HG03097 (cell line): ENCODE measurements around the gene PTPN22.
A peak's percentile ranks its signal among the peaks of the same experiment; 100 is the strongest.
"Not testable (repeated sequence)": the region's sequence is repeated elsewhere in the genome, so short reads cannot be mapped to it uniquely, and the experiment has no call there.

Source experiments
- ATAC-seq: cut with Tn5 transposase; IDR thresholded peaks from one replicate; pipeline ENCODE4 v1.9.1; 2021; ENCODE audit not compliant: unreplicated experiment, low FRiP score

The PTPN22 gene

DNA sequence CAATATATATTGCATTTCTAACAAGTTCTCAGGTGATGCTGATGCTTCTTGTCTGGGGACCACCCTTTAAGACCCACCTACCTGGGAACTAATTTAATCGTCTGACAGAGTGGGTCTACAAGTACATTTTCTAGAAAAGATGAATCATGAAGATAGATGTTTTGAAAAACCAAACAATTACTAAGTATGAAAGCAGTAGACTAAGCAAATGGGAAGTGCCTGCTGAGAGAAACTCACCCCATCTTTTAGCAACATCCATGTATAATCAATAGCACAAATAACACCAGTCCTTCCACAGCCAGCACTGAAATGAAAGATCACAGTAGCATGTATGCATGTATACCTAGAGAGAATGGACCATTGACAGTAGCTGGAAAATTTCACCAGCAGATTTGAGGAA lies 17.3 kb downstream of the PTPN22 start:
- ATAC-seq: no peak

DNA sequence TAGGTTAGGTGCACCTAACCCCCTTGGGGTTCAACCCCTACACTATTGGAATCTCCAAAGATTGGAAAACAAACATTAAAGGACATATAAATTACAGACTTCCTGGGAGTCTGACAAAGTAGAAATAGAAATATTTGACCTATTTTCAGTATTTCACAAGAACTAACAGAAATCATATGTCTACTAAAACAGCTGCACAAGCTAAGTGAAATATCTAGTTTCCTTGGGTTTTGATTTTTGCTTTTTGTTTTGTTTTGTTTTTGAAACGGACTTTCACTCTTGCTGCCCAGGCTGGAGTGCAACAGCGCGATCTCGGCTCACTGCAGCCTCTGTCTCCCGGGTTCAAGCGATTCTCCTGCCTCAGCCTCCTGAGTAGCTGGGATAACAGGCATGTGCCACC lies 18.8 kb downstream of the PTPN22 start:
- not testable (repeated sequence) for ATAC-seq

DNA sequence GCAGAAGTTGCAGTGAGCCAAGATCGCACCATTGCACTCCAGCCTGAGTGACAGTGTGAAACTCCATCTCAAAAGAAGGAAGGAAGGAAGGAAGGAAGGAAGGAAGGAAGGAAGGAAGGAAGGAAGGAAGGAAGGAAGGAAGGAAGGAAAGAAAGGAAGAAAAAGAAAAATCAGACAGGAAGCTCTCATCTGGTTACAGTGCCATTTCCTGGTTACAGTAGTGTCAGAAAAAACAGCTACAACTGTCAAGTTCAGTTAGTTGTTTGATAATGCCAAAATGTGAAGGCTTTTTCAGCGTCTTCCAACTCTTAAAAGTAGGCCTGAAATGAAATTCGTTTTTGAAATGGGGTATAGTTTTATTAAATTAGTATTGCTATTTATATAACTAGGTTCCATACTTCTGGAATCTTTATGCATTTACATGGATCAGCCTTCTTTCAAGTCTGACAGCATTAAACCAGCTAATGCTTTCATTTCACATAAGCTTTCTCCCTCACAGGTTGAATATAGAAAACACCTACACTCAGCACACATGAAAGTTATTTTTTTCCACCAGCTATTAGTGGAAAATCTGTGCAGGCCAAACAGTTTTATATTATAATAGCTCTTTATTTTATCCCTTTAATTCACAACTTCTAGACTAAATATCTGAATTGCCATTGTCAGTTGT lies 21.2 kb downstream of the PTPN22 start:
- no peak for ATAC-seq

DNA sequence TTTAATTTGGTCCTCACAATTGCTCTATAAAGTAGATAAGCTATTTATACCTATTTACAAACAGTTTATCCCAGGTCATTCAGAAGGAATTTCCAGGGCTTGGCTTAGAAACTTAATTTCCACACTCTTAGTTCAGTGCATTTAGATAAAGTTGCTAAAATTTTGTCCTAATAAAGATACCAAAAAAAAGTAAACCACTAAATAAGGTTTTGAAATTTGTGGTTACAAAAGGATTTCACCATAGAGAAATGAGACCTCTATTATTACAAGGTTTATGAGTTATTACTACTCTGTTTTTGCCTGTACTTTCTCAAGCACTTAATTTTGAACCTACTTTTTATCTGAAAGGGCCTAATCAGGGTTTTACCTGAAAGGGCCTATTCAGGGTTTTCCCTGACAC lies 22.4 kb downstream of the PTPN22 start:
- no peak for ATAC-seq

DNA sequence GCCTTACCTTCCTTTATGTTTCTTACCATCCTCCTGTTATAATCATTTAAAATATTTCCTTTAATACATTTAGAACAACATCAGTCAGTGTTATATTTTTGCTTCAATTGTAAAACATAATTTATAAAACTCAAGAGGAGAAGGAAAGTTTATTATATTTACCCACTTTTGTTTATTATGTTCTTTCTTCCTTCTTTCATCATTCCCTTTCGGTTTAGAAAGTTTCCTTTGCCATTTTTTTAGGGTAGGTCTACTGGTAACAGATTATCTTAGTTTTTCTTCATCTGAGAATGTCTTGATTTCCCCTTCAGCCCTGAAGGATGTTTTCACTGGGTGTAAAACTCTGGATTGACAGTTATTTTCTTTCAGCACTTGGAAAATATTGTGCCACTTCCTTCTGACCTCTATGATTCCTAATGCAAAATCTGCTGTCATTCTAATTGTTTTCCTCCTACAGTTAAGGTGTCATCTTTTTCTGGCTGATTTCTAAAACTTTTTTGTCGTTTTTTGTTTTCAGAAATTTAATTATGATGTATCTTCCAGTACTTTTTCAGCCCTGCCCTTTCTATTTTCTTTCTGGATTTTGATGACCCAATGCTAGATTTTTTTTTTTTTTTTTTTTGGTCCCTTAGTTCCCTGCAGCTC lies 25.0 kb downstream of the PTPN22 start:
- ATAC-seq: no peak

DNA sequence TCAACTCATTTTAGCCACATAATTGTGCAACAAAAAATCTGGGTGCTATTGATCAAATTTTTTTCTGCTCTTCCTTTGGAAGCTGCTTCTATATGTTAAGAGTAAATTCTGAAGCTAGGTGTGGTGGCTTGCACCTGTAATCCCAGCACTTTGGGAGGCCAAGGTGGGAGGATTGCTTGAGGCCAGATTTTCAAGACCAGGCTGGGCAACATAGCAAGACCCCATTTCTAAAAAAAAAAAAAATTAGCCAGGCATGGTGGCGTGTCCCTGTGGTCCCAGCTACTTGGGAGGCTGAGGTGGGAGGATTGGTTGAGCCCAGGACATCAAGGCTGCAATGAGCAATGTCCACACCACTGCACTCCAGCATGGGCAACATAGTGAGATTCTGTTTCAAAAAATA lies 35.0 kb downstream of the PTPN22 start:
- no peak for ATAC-seq

DNA sequence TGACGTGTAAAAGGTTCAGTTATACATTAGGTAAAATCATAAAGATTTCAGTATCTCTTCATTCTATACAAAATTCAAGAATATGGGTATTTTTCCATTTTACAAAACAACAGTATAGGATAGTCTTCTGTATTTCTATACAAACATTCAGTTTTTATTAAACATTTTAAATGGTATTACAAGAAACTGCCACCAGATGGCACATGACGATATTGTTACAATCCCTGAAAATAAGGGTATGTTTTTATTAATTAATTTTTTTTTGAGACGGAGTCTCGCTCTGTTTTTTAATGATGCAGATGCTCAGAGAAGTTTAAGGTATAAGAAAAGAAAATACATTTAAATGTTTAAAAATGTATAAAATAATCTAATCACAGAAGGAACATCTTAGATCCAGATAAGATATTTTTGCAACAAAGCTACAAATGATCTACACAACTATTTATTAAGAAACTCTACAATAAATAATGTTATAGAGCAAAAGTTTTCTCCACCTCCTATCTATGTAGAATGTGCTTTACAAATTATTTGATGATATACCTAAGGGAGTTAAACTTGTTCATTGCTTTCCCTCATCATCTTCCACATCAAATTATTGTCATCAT lies 35.7 kb downstream of the PTPN22 start:
- ATAC-seq: no peak

DNA sequence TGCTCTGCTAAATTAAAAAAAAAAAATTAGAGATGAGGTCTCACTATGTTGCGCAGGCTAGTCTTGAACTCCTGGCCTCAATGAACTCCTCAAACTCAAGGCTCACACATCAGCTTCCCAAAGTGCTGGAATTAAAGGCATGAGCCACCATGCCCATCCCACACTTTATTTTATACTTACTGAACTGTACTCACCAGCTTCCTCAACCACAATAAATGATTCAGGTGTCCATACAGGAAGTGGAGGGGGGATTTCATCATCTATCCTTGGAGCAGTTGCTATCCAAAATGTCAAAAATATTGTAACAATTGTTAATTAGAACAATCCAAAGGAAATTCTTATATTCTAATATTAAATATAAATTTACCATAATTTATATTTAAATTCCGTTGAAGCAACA lies 36.8 kb downstream of the PTPN22 start:
- no peak for ATAC-seq

DNA sequence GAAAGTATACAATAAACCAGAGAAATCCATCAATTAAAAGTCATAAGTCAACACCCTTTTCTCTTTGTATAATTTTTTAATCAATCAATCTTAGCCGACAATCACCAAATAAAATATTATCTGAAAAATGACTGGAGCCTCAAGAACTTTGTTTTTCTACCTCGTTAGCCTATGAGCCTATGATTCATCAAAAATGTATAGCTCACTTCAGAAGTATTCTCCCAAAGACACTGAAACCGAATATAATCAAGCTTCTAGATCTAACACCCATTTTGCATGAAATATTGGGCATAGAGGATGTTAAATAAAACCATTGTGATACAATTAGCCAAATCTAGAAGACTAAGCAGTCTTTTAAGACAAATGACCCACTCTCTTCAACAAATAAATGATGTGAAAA lies 41.5 kb downstream of the PTPN22 start:
- no peak for ATAC-seq

DNA sequence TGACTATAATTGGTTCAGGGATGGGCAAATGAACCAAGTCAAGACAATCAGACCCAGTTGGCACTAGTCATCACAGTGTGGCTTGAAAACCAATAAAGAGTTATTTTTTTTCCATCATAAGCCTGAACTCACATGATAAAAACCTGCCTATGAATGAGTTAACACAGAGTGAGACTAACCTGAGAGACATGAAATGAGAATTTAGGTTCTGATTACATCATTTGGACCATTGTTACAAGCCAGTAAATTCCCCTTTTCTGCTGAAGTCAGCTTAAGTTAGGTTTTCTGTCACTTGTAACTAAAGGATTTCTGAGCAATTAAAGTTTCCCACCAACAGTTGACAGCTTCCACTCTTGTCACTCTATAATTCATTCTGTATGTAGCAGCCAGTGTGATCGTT lies 49.6 kb downstream of the PTPN22 start:
- no peak for ATAC-seq

DNA sequence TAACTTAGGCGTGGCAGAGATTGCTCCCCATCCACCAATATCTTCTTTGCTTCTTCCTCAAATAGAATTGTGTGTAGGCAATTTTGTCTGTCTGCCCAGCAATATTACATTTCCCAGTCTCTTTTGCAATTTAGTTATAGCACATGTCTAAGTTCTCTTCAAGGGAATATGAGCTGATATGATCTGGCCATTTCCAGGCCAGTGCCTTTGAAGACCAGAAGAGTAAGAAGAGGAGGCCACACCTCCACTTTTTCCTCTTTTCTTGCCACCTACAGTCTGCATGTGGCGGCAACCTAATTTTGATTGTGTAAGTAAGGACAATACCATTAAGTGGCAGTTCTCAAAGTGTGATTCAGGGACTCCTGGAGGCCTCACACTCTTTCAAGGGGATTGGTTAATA lies 52.9 kb downstream of the PTPN22 start:
- no peak for ATAC-seq

DNA sequence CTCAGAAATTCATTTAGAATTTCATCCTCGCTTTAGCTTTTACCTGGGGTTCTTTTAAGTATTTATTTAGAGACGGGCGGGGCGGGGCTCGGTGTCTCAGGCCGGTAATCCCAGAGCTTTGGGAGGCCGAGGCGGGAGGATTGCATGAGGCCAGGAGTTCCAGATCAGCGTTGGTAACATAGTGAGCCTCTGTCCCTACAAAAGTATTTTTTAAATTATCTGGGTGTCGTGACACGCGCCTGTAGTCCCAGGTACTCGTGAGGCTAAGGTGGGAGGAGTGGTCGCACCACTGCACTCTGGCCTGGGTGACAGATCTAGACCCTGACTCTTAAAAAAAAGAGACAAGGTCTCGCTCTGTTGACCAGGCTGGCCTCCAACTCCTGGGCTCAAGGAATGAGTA lies 58.3 kb downstream of the PTPN22 start:
- no peak for ATAC-seq

DNA sequence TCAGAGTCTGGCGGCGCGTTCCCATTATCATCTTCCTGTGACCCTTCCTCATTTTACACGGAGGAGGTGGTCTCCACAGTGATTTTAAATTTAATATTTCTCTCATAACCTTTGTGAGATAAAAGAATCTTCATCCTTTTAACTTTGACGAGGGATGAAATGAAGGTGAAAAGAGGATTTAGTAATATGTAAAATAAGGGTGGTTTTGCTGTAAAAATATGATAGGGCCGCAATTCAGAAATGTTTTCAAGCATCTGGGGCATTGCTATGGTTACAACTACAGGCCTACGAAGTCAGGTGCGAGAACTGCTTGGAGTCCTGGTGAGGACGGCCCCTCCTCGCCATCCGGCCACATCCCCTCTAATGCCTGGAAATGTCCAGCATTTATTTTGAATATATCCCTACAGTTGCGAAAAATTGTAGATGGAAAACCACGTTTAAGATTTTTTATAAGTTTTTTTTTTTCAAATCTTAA lies 58.8 kb downstream of the PTPN22 start:
- ATAC-seq: no peak

DNA sequence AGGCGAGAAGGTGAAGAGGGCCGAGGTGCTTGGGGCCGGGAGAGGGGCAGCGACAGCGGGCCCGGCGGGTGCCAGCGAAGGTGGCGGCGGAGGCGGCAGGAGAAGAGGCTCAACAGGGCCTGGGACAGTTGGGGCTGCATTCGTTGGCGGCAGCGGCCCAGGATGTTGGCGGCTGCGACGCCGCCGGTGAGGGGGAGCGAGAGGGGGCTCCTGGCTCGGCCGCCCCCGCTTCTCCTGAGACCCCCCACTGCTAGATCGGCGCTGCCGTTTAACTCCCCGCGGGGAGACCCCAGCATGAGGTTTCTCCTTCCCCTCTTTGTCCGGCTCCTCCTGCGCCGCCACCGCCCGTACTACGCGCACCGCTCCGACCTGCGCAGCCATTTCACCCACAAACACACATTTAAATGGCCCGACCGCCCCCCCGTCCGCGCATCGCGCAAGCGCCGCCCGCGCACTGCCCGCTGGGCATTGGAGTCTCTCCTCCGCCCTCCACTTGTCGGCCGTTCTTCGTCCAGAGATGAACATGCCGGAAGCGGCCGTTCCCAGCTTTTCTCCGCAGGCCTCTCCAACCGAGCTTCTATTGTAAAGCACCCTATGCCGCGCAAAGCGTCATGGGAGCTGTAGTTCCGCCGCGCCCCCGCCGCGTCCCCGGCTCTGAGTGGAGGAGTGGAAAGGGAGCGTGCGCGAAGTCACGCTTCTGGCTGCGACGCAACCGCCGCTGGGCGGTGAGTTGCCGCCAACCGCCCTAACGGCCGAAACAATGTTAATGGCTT lies 59.4 kb downstream of the PTPN22 start, which contains the start of gene RSBN1:
TSS of gene RSBN1 (minus strand) at position 589 of the 773 bp plus-strand sequence. CDS start at position 525, 64 bp downstream.
- ATAC-seq: peak; percentile 91

DNA sequence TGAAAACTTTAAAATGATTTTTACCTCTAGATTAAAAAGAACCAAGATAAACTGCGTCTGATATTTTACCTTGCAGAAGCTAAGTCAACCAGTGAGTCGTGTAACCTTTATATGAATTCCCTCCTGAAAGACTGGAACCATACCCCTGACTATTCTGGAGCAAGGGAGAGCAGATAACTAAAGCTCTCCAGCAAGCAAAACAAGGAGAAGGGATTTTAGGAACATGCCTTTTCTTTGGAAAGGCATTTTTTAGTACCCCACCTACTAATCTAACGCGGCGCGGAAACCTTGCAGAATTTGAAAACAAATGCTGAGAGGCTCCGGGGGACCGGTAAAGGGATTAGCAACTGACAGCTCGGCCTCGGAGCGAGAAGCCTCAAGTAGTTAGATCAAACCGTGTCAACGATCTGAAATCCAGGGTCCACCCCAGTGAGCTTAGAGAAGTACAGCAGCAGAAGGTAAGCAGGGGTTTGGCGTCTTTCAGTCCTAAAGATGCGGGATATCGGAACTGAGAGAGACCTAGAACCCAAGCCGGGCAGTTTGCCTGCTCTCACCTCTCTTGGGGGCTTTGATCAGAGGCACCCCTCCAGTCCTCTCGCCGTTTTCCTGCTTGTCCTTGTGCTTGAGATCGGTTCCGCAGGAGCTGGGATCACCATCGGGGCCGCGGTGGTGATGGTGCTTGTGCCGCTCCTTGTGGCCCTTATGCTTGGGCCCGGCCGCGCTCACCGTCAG lies 60.2 kb downstream of the PTPN22 start:
- no peak for ATAC-seq

DNA sequence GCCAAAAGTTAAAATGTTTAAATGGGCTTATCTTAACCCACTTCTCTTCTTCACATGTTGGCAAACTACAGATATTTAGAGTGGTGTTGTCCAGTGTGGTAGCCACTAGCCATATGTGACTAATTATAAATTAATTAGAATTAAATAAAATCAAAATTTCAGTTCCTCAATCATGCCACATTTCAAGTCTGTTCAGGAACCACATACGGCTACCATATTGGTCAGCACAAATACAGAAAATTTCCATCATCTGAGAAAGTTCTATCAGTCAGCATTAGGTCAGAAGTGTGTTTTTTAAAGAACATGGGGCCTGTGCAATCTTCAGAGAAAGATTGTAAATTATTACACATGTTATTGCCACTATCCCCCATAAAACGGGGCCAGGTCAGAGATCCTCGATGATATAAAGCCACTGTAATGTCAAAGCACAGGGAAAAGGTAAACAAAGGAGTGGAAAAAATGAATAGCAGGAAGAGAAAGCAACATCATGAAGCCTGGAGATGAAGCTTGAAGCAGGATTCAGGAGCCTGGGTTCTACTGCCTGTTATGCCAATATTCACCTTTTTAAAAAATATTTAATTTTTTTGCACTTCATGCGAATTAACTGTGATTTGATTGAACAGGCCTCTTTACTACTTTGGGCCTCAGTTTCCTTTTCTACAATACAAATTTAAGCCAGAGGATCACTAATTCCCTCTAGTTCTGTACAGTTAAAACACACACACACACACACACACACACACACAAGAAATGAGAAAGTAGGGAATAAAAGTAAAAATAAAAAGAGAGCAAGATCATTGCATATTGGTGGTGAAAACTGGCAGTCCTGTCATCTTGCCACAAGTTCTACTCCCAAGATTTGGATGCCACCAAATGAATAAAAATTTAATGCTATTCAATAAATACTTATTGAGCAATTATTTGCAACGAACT lies 61.6 kb downstream of the PTPN22 start:
- ATAC-seq: no peak

DNA sequence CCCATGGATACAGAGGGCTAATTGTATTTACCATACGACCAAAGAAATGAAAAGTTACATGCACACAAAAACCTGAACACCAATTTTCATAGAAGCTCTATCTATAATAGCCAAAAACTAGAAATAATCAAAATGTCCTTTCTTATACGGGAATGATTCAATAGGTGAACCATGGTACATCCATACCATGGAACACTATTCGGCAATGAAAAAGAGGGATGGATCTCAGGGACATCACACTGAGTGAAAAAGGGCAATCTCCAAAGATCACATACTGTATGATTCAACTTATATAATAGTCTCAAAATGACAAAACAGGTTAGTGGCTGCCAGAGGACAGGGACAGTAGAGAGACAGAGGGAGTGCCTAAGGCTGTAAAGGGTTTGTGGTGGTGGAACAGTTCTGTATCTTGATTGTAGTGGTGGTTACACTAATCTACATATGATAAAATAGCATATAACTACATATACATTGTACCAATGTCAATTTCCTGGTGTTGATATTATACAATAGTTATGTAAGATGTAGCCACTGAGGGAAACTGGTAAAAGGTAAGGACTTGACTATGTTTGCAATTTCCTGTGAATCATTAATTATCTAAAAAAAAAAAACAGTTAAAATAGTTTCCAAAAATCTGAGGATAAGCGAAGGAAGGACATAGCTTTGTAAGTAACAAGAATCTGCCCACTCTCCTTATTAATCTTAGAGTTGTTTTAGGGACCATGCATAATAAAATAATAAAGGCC lies 62.9 kb downstream of the PTPN22 start:
- no peak for ATAC-seq

DNA sequence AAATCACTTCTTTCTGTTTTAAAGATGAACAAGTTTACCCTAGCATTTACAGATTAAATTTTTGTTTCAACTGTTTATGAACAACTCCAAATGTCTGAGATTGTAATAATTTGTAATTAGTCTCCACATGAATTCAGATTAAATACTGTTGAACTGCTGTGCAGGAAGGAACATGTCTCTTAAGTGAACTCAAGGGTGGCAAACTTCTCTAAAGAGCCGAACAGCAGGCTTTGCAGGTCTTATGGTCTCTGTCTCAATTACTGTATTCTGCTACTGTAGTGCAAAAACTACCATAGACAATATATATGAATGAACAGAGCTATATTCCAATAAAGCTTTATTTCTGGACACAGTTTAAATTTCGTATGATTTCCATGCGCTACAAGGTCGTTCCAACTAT lies 65.9 kb downstream of the PTPN22 start:
- ATAC-seq: no peak

DNA sequence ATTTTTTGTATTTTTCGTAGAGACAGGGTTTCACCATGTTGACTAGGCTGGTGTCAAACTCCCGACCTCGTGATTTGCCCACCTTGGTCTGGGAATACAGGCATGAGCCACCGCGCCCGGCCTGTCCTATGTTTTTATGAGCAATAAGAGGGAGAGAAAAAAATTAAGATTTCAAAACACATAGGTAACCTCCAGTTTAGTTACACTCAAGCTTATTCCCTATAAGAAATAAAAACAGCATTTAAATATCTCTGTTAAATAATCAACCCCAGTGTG lies 66.3 kb downstream of the PTPN22 start:
- ATAC-seq: no peak
